Right kidney (tissue), 1 donor: ENCODE results near the gene MAP3K9.

ENCODE experiments used
- DNase-seq: peaks from one replicate; pipeline ENCODE4 v3.0.0-alpha.2; 2016

The MAP3K9 gene

DNA sequence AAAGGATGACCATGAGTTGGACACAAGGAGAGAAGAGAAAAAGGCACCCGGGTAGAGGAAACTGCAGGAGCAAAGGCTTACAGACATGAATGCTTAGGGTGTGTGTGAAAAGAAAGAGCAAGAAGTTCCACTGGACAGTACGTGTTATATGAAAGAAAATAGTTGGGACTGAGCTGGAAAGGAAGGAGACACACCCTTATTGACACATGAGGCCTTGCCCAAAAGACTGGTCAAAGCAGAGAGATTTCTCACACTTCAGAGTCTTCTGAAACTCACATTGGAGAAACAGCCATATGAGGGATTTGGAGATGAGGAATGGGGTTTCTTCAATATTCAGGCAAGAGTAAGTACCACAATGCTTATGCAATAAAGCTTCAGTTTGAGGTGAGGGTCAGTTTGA, 111.6 kb downstream of the MAP3K9 start:
- DNase-seq = no peak

DNA sequence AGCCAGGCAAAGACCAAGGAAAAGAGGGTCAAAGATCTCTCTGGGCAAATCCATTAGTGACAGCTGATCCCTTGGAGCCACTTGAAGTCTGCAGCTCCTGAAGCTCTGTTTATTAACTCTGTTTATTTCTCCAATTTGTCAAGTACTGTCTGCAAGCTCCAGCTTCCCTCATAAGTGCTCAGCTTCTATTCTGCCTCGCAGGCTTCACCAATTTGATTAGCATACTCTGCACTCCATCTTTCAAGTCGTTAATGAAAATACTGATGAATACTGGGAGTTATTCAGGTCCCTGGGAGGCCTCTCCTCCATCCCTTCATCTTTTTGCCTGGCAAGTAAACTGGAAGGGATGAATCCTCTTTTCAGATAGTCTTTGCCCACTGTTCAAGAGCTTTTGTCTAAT, 113.3 kb downstream of the MAP3K9 start:
- DNase-seq = no peak

DNA sequence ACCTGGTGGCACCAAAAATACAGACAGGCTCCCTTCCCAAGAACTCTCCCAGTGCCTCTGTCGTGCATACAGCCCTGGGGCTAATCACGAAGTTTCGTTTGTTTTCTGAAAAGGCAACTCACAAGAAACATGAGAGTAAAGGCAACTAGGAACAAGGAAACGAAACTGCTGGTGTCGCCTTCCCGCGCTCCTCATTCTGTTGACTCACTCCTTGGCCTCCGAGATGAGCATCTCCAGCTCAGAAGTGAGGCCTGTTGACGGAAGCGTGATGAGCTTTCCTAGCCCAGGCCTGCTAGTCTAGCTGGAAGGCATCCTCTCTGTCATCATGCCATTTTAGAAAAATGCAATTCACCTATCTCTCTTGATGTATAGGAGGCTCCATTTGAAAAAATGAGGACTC, 117.1 kb downstream of the MAP3K9 start:
- DNase-seq = no peak

DNA sequence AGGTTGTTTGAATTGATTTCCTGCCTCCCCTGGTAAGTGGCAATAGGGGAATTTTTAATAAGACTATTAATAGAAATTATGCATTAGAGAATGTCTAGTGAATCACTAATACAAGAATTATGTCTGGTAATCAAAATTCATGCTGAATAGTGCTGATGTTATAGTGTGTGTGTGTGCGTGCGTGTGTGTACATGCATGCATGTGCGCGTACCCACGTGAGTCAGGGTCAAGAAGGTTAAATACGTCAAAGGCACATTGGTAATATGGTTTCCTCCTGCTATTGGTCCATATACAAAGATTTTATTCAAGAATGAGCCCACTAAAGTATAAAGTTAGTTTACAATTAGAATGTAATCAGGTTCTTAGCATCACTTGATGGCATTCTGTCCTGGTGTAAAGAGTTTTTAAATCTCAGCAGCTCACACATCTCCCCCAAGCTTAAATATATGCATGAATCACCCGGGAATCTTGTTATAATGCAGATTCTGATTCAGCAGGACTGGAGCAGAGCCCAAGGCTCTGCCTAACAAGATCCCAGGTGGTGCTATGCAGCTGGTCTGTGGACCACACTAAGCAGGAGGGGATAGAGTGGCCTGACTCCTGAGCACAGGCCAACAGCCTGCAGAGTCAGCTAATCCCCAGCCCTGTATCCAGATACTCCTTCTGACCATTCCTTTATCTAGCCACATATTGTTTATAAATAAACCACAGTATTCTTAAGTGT, 123.7 kb downstream of the MAP3K9 start:
- DNase-seq = no peak

DNA sequence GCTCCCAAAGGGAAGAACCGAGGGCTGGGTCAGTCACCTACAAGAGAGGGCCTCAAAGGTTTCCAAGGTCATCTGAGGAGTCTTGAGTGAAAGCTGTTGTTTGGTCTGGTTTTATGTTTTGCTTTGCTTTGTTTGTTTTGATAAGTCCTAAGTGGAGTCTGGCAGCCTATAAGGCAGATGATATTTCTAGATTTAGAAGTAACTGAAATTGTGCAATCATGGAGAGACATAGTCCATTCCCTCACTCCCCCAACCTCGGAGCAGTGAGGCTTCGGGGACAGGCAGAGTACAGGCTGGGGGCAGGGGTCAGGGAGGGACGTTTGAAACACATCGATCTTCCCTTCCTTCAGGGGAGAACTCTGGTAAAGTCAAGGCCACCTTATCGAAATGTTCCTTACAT, 125.3 kb downstream of the MAP3K9 start:
- DNase-seq = no peak

DNA sequence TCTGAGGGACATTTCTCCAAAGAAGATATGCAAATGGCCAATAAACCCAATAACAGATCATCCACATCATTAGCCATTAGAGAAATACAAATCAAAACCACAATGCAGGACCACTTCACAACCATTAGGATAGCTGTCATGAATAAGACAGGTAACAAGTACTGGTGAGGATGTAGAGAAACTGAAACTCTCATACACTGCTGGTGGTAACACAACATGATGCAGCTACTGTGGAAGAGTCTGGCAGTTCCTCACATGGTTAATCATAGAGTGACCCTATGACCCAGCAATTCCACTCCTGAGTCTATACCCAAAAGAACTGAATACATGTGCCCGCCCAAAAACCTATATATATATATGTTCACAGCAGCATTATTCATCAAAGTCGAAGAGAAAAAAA, 128.6 kb downstream of the MAP3K9 start:
- no peak for DNase-seq

DNA sequence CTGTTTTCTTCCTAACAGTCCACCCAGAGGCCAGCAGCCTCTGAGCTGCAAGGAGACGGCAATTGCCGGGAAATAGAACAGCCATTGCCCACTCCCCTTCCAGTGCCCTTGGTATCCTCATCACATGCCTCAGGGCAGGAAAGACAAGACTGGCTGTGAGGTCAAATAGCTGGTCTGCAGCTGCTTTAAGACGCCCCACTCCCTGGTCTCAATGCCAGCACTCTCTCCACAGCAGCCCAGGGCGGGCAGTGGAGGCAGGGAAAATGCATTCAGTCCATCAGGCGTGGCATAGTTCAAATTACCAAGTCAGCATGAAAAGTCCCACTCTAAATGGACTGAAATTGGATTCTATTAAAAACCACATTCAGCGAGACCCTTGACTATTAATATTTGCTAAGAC, 132.0 kb downstream of the MAP3K9 start:
- no peak for DNase-seq
